ENCODE results near the gene RAMP3.

The RAMP3 gene

GRCh38 chr7:45165857-45166256 lies 8.3 kb downstream of the RAMP3 start:
- DNase-seq (ENCODE audit: low read depth), result no peak
- TF ChIP-seq, protein P1, sequence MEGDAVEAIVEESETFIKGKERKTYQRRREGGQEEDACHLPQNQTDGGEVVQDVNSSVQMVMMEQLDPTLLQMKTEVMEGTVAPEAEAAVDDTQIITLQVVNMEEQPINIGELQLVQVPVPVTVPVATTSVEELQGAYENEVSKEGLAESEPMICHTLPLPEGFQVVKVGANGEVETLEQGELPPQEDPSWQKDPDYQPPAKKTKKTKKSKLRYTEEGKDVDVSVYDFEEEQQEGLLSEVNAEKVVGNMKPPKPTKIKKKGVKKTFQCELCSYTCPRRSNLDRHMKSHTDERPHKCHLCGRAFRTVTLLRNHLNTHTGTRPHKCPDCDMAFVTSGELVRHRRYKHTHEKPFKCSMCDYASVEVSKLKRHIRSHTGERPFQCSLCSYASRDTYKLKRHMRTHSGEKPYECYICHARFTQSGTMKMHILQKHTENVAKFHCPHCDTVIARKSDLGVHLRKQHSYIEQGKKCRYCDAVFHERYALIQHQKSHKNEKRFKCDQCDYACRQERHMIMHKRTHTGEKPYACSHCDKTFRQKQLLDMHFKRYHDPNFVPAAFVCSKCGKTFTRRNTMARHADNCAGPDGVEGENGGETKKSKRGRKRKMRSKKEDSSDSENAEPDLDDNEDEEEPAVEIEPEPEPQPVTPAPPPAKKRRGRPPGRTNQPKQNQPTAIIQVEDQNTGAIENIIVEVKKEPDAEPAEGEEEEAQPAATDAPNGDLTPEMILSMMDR (IDR thresholded peaks at IDR 0.05; ENCODE audit: low read depth, low read length, missing control alignments), result no peak
- no peak overlapping the region for H3K4me3 ChIP-seq (ENCODE audit: low read depth, low read length)
- in situ Hi-C loops (cut with HindIII; ENCODE audit: low sequenced_read_pairs), result no loop called here

DNA sequence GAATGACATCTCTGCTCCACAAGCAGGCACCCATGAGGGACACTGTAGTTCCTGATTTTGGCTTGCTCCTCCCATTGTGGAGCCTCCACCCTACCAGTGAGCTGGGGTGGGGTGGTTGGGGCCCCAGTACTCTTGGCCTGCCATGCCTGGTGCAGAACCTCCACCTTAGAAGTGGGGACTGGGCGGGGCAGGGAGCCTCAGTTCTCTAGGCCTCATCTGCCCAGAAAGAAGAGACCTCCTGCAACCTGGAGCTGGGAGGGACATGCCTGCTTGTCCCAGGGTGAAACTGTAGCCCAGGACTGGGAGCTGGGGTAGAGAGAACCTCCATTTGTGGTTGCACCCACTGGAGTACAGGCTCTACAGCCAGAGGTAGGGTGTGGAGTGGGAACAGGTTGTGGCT lies 14.4 kb downstream of the RAMP3 start:
- TF ChIP-seq, protein P1 (IDR thresholded peaks at IDR 0.05; ENCODE audit: low read depth, low read length, missing control alignments), result no peak
- in situ Hi-C loops (cut with HindIII; ENCODE audit: low sequenced_read_pairs), result no loop called here
- DNase-seq (ENCODE audit: low read depth), result no peak
- H3K4me3 ChIP-seq (ENCODE audit: low read depth, low read length), result no peak overlapping the region

DNA sequence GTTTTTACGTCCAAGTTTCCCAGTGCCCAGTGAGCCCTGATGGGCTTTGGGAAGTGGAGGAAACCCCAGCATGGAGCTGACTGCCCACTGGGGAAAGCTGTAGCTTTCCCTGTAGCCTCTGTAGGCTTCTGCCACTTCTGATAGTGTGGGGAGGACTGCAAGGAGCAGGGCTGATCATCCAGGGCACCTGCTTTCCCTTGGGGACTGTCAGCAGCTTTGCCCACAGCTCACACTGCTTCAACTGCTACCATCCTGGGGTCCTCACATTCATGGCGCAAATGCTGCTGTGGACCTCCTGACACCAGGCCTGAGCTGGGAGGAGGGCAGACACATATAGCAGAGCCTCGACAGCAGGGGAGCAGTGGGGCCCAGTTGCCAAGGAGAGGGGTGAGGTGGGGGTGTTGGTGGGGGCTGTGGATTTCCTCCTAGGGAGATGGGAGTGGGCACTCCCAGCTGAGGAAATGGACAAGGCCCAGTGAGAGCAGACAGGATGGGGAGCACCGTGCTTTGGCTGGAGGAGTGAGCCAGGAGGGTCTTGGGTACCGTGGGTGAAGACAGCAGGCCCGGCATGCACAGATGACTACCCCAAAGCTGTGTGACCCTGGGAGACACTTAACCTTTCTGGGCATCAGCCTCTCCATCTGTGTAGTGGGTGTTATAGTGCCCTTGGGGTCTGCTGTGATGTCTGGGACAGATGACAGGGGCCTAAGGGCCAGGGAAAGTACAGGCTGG lies 16.2 kb downstream of the RAMP3 start:
- in situ Hi-C loops (cut with HindIII; ENCODE audit: low sequenced_read_pairs), result no loop called here
- no peak overlapping the region for H3K4me3 ChIP-seq (ENCODE audit: low read depth, low read length)
- TF ChIP-seq, protein P1 (IDR thresholded peaks at IDR 0.05; ENCODE audit: low read depth, low read length, missing control alignments), result no peak
- DNase-seq (ENCODE audit: low read depth), result no peak

GRCh38 chr7:45174328-45174610 lies 16.7 kb downstream of the RAMP3 start:
- TF ChIP-seq, protein P1 (IDR thresholded peaks at IDR 0.05; ENCODE audit: low read depth, low read length, missing control alignments), result no peak
- DNase-seq (ENCODE audit: low read depth), result no peak
- H3K4me3 ChIP-seq (ENCODE audit: low read depth, low read length), result no peak overlapping the region
- in situ Hi-C loops (cut with HindIII; ENCODE audit: low sequenced_read_pairs), result no loop called here

- H3K4me3 ChIP-seq (ENCODE audit: low read depth, low read length), result no peak overlapping the region
- TF ChIP-seq, protein P1 (IDR thresholded peaks at IDR 0.05; ENCODE audit: low read depth, low read length, missing control alignments), result no peak
- DNase-seq (ENCODE audit: low read depth), result no peak
- in situ Hi-C loops (cut with HindIII; ENCODE audit: low sequenced_read_pairs), result no loop called here
Observed at GRCh38 chr7:45174966-45175765, 17.6 kb downstream of the RAMP3 start.

DNA sequence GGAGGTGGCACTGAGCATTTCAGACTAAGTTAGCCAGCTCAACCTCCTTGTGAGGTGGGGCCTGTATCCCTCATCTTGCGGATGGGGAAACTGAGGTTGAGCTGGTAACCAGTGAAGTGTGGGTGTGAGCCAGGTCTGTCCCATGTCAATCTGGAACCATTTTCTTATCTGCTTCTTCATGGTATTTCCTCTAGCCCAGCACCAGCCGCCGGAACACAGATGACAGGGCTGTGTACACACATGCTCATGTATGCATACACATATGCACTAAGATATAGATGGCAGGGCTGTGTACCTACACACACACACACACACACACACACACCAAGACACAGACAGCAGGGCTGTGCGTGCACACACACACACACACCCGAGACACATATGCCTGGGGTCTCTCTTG lies 18.5 kb downstream of the RAMP3 start:
- no peak overlapping the region for H3K4me3 ChIP-seq (ENCODE audit: low read depth, low read length)
- in situ Hi-C loops (cut with HindIII; ENCODE audit: low sequenced_read_pairs), result no loop called here
- TF ChIP-seq, protein P1 (IDR thresholded peaks at IDR 0.05; ENCODE audit: low read depth, low read length, missing control alignments), result no peak
- no peak for DNase-seq (ENCODE audit: low read depth)

Measured in astrocyte of the cerebellum (primary cell).